Brain pericyte (primary cell): ENCODE measurements around the gene FA2H.
"Not testable (repeated sequence)": the region's sequence is repeated elsewhere in the genome, so short reads cannot be mapped to it uniquely, and the experiment has no call there.

ENCODE experiments used
- DNase-seq: peaks from one replicate; pipeline ENCODE4 v3.0.0-alpha.2; 2012; ENCODE audit warnings: low read depth, low spot score

Gene FA2H

GRCh38 chr16:74682556-74682955, 92.1 kb downstream of the FA2H start:
- no peak for DNase-seq

GRCh38 chr16:74680681-74681080, 93.9 kb downstream of the FA2H start:
- no peak for DNase-seq

GRCh38 chr16:74679983-74680382, 94.6 kb downstream of the FA2H start:
- no peak for DNase-seq

- no peak for DNase-seq
Measured at GRCh38 chr16:74677868-74678267, 96.8 kb downstream of the FA2H start.

GRCh38 chr16:74673876-74674275, 100.7 kb downstream of the FA2H start:
- no peak for DNase-seq

GRCh38 chr16:74668877-74669276, 105.7 kb downstream of the FA2H start:
- not testable (repeated sequence) for DNase-seq

GRCh38 chr16:74667255-74667700, 107.3 kb downstream of the FA2H start:
- DNase-seq: no peak

GRCh38 chr16:74666425-74667254, 108.0 kb downstream of the FA2H start, which contains the start of gene RFWD3:
TSS of gene RFWD3 (minus strand) at chr16:74666877. CDS start at chr16:74661449, 5,428 bp downstream.
- DNase-seq: peak; percentile 93

GRCh38 chr16:74666010-74666421, 108.6 kb downstream of the FA2H start:
- DNase-seq: no peak
